ENCODE results near the gene ASIC2.

GRCh38 chr17:33292201-33292980 lies 704 bp downstream of the ASIC2 start:
- no peak for TF ChIP-seq CTCF (IDR thresholded peaks at IDR 0.05; ENCODE audit: insufficient read depth, low read length, poor library complexity, severe bottlenecking)
- no peak for TF ChIP-seq EZH2phosphoT487 (conservative IDR thresholded peaks at IDR 0.05; ENCODE audit: low read length)

Data from SU-DHL-6 (cell line).